NCI-H2107 treated with DMSO at 0.1 percent for 48 hours (cell line): ENCODE measurements around the gene DMGDH.

Source experiments
- DNase-seq: peaks from one replicate; lab custom pipeline; 2025; ENCODE audit not compliant: unreplicated experiment; lab: John Stamatoyannopoulos, UW

The DMGDH gene

GRCh38 chr5:79069488-79070349 lies at the start of gene DMGDH, which contains the start of gene BHMT2:
Gene DMGDH (minus strand): TSS chr5:79069674. CDS start chr5:79069620, 54 bp downstream.
Gene BHMT2 (plus strand): TSS chr5:79069767. CDS start chr5:79069783, 16 bp downstream.
- DNase-seq: no peak

GRCh38 chr5:79112703-79113058 lies 43.2 kb upstream of the DMGDH start:
- DNase-seq: no peak

GRCh38 chr5:79111960-79112702 lies 42.7 kb upstream of the DMGDH start:
- no peak for DNase-seq

GRCh38 chr5:79111387-79111959 lies 42.0 kb upstream of the DMGDH start, which contains the start of gene BHMT:
Gene BHMT (plus strand): TSS chr5:79111809. CDS start chr5:79111886, 77 bp downstream.
- DNase-seq: no peak

- no peak for DNase-seq
These were observed 40.3 kb upstream of the DMGDH start for GRCh38 chr5:79109527-79110492.

GRCh38 chr5:79108792-79109191 lies 39.3 kb upstream of the DMGDH start:
- DNase-seq: no peak

GRCh38 chr5:79108086-79108485 lies 38.6 kb upstream of the DMGDH start:
- no peak for DNase-seq

- no peak for DNase-seq
These were observed 37.7 kb upstream of the DMGDH start for GRCh38 chr5:79107020-79107796.

GRCh38 chr5:79105868-79106267 lies 36.4 kb upstream of the DMGDH start:
- no peak for DNase-seq

- no peak for DNase-seq
These were observed 24.3 kb upstream of the DMGDH start for GRCh38 chr5:79093762-79094161.

GRCh38 chr5:79091064-79091463 lies 21.6 kb upstream of the DMGDH start:
- DNase-seq: no peak

- no peak for DNase-seq
These were observed 19.0 kb upstream of the DMGDH start for GRCh38 chr5:79088507-79088906.

GRCh38 chr5:79086116-79086515 lies 16.6 kb upstream of the DMGDH start:
- no peak for DNase-seq

GRCh38 chr5:79081779-79082178 lies 12.3 kb upstream of the DMGDH start:
- DNase-seq: no peak

GRCh38 chr5:79080804-79081203 lies 11.3 kb upstream of the DMGDH start:
- DNase-seq: no peak

GRCh38 chr5:79077680-79078365 lies 8.3 kb upstream of the DMGDH start:
- no peak for DNase-seq

GRCh38 chr5:79076819-79077218 lies 7.3 kb upstream of the DMGDH start:
- DNase-seq: no peak

- DNase-seq: no peak
These were observed 6.4 kb upstream of the DMGDH start for GRCh38 chr5:79075646-79076426.
